A673 (cell line): ENCODE results near the gene GATB.

Experiments used
- CTCF ChIP-seq: fragments of 300-800, 200-600 bp; sonication (generic); conservative IDR thresholded peaks from 2 replicates; pipeline ENCODE4 v1.5.1; 2017; ENCODE audit warnings: low read depth, mild to moderate bottlenecking, antibody characterized with exemption, low read length, moderate library complexity, mixed read lengths
- EZH2 ChIP-seq: fragments of 200-600 bp; sonication (generic); IDR thresholded peaks from 2 replicates; pipeline ENCODE4 v1.6.1; 2017; ENCODE audit warnings: borderline replicate concordance, low read depth, mild to moderate bottlenecking, mixed read lengths, antibody characterized with exemption, low read length; ENCODE audit not compliant: poor library complexity, severe bottlenecking

- TF ChIP-seq CTCF, result no peak
- TF ChIP-seq EZH2, result no peak
These were observed 40.9 kb downstream of the GATB start for GRCh38 chr4:151719956-151720334.
